Measurements from ENCODE around the gene THAP7. TPM values are rescaled to one million over a fixed set of nuclear protein-coding genes. Genes with fewer than 3 reads are reported as not detected.

Gene THAP7
- total and polyA plus RNA-seq, 2 donors (not counting 3 experiments of a cell fraction or from before 2014, with no cell fraction given) = 13.5 to 24.4 TPM

DNA sequence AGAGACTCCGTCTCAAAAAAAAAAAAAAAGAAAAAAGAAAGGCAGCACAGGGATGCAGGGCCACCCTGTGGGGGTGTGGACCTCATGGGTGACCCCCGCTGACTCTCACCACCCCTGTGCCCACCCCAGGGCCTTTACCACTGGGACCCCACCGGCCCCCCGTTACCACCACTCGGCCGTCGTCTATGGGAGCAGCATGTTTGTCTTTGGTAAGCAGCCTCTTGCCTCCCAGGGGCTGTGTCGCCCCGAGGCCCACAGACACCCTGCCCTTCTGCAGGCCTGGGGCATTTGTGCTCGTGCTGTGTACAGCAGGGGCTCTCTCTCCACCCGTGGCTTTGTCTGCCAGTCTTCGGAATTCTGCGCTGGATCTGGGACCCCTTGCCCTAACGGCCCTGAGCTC, 14.5 kb downstream of the THAP7 start:
- H3K4me1 ChIP-seq (ENCODE audit: control insufficient read depth, extremely low read depth, insufficient read depth, low read length) = peaks cover 5% of the 10 kb centered on the region
- no peak overlapping the region for H3K27ac ChIP-seq (ENCODE audit: insufficient read depth, low read depth, low read length)
- H3K4me2 ChIP-seq (ENCODE audit: insufficient read depth, low read length) = no peak overlapping the region
- H2AFZ ChIP-seq (ENCODE audit: low read depth, low read length) = no peak overlapping the region
- DNase-seq (ENCODE audit: low read depth, low spot score) = no peak
- no peaks in the 10 kb centered on the region for H3K27me3 ChIP-seq (ENCODE audit: control insufficient read depth in 2 of 2, insufficient read depth in 2 of 2, low read length in 2 of 2)
- H3K36me3 ChIP-seq (ENCODE audit: control insufficient read depth in 2 of 2, extremely low read depth in 1 of 2, insufficient read depth in 2 of 2, low read length in 2 of 2) = peaks cover 3 to 29% of the 10 kb centered on the region in 2 experiments
- POLR2A ChIA-PET = no interaction called here
- H3K9me1 ChIP-seq (replicated peaks; ENCODE audit: control insufficient read depth, extremely low read depth, insufficient read depth, low read length) = no peaks in the 10 kb centered on the region
- FAIRE-seq = no peak
- no peaks in the 10 kb centered on the region for H3K9me3 ChIP-seq (replicated peaks; ENCODE audit: control insufficient read depth, insufficient read depth, low read length)
- H3K9ac ChIP-seq (replicated peaks; ENCODE audit: extremely low read depth, insufficient read depth, low read length) = no peak overlapping the region
- no TSS peak for BruUV-seq (replicated peaks)
- intact Hi-C loops (cut with micrococcal nuclease) (no loop called here), dilution Hi-C loops (cut with MboI; ENCODE audit: extremely low pct_ligation_motif_present, low sequenced_read_pairs) (no loop called here)
- H3K79me2 ChIP-seq (ENCODE audit: control insufficient read depth, insufficient read depth, low read length) = peaks cover 16% of the 10 kb centered on the region
- CTCF ChIA-PET = no interaction called here
- no peak overlapping the region for H3K4me3 ChIP-seq (replicated peaks in 1 of 3; ENCODE audit: insufficient read depth in 1 of 3, low read depth in 1 of 3, low read length in 3 of 3)
- TF ChIP-seq, protein P1, sequence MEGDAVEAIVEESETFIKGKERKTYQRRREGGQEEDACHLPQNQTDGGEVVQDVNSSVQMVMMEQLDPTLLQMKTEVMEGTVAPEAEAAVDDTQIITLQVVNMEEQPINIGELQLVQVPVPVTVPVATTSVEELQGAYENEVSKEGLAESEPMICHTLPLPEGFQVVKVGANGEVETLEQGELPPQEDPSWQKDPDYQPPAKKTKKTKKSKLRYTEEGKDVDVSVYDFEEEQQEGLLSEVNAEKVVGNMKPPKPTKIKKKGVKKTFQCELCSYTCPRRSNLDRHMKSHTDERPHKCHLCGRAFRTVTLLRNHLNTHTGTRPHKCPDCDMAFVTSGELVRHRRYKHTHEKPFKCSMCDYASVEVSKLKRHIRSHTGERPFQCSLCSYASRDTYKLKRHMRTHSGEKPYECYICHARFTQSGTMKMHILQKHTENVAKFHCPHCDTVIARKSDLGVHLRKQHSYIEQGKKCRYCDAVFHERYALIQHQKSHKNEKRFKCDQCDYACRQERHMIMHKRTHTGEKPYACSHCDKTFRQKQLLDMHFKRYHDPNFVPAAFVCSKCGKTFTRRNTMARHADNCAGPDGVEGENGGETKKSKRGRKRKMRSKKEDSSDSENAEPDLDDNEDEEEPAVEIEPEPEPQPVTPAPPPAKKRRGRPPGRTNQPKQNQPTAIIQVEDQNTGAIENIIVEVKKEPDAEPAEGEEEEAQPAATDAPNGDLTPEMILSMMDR (IDR thresholded peaks at IDR 0.05; ENCODE audit: extremely low read depth in 1 of 2, insufficient read depth in 1 of 2, low read depth in 1 of 2, low read length in 2 of 2) = no peak
- no peak for TF ChIP-seq JUN (IDR thresholded peaks at IDR 0.05; ENCODE audit: borderline replicate concordance, insufficient read depth, insufficient read length, low read depth)
- no peaks in the 10 kb centered on the region for H4K20me1 ChIP-seq (replicated peaks; ENCODE audit: control insufficient read depth, extremely low read depth, insufficient read depth, low read length)

- dilution Hi-C loops (cut with MboI; ENCODE audit: extremely low pct_ligation_motif_present, low sequenced_read_pairs) = no loop called here
- CTCF ChIA-PET = no interaction called here
Measured at GRCh38 chr22:20986365-20986764, 15.6 kb downstream of the THAP7 start.

More at GRCh38 chr22:20986365-20986764, 15.6 kb downstream of the THAP7 start:
- intact Hi-C loops (cut with micrococcal nuclease) = no loop called here
- DNase-seq (ENCODE audit: low read depth, low spot score) = no peak
- H3K9me3 ChIP-seq (replicated peaks; ENCODE audit: control insufficient read depth, insufficient read depth, low read length) = no peaks in the 10 kb centered on the region
- H3K4me3 ChIP-seq (replicated peaks in 1 of 3; ENCODE audit: insufficient read depth in 1 of 3, low read depth in 1 of 3, low read length in 3 of 3) = no peak overlapping the region
- H3K27ac ChIP-seq (ENCODE audit: insufficient read depth, low read depth, low read length) = no peak overlapping the region
- no peak overlapping the region for H3K4me2 ChIP-seq (ENCODE audit: insufficient read depth, low read length)
- no peaks in the 10 kb centered on the region for H3K27me3 ChIP-seq (ENCODE audit: control insufficient read depth in 2 of 2, insufficient read depth in 2 of 2, low read length in 2 of 2)
- H4K20me1 ChIP-seq (replicated peaks; ENCODE audit: control insufficient read depth, extremely low read depth, insufficient read depth, low read length) = no peaks in the 10 kb centered on the region
- H2AFZ ChIP-seq (ENCODE audit: low read depth, low read length) = no peak overlapping the region
- peaks cover 3 to 22% of the 10 kb centered on the region in 2 experiments for H3K36me3 ChIP-seq (ENCODE audit: control insufficient read depth in 2 of 2, extremely low read depth in 1 of 2, insufficient read depth in 2 of 2, low read length in 2 of 2)
- H3K79me2 ChIP-seq (ENCODE audit: control insufficient read depth, insufficient read depth, low read length) = peaks cover 17% of the 10 kb centered on the region
- FAIRE-seq = no peak
- H3K4me1 ChIP-seq (ENCODE audit: control insufficient read depth, extremely low read depth, insufficient read depth, low read length) = peaks cover 8% of the 10 kb centered on the region
- BruUV-seq (replicated peaks) = no TSS peak
- no peaks in the 10 kb centered on the region for H3K9me1 ChIP-seq (replicated peaks; ENCODE audit: control insufficient read depth, extremely low read depth, insufficient read depth, low read length)
- TF ChIP-seq POLR2AphosphoS5 (IDR thresholded peaks at IDR 0.05; ENCODE audit: insufficient read depth, low read depth, low read length) = no peak
- POLR2A ChIA-PET = no interaction called here
- H3K9ac ChIP-seq (replicated peaks; ENCODE audit: extremely low read depth, insufficient read depth, low read length) = no peak overlapping the region

Measured in endothelial cell of umbilical vein (primary cell).